ENCODE data around the gene SCYGR6. TPM values are rescaled to one million over a fixed set of nuclear protein-coding genes. Genes with fewer than 3 reads are reported as not detected.
A peak's percentile ranks its signal among the peaks of the same experiment; 100 is the strongest.
"Not testable (repeated sequence)": the region's sequence is repeated elsewhere in the genome, so short reads cannot be mapped to it uniquely, and the experiment has no call there.

The SCYGR6 gene
- total RNA-seq, 4 donors from 2014 or later: not detected

GRCh38 chr2:227766373-227766883 is 41.9 kb upstream of the SCYGR6 start:
- Histone ChIP-seq H3K27me3 (no peaks in the 10 kb centered on the region), H3K4me3 (no peak overlapping the region), H3K4me1 (peaks cover 6% of the 10 kb centered on the region), H3K27ac (no peak overlapping the region), H3K36me3 (no peaks in the 10 kb centered on the region), H3K9me3 (no peaks in the 10 kb centered on the region)
- no peak for TF ChIP-seq EP300 (IDR thresholded peaks at IDR 0.05)
- TF ChIP-seq, protein P1, sequence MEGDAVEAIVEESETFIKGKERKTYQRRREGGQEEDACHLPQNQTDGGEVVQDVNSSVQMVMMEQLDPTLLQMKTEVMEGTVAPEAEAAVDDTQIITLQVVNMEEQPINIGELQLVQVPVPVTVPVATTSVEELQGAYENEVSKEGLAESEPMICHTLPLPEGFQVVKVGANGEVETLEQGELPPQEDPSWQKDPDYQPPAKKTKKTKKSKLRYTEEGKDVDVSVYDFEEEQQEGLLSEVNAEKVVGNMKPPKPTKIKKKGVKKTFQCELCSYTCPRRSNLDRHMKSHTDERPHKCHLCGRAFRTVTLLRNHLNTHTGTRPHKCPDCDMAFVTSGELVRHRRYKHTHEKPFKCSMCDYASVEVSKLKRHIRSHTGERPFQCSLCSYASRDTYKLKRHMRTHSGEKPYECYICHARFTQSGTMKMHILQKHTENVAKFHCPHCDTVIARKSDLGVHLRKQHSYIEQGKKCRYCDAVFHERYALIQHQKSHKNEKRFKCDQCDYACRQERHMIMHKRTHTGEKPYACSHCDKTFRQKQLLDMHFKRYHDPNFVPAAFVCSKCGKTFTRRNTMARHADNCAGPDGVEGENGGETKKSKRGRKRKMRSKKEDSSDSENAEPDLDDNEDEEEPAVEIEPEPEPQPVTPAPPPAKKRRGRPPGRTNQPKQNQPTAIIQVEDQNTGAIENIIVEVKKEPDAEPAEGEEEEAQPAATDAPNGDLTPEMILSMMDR (IDR thresholded peaks at IDR 0.05): peak; percentile 69 to 75
- DNase-seq (ENCODE audit: low spot score in 2 of 2): peak; percentile 83
- 24% methylated on average over 11 of the region's 11 CpGs for WGBS

GRCh38 chr2:227765788-227766372 is 41.3 kb upstream of the SCYGR6 start:
- Histone ChIP-seq H3K27me3 (no peaks in the 10 kb centered on the region), H3K4me3 (no peak overlapping the region), H3K9me3 (no peaks in the 10 kb centered on the region), H3K36me3 (no peaks in the 10 kb centered on the region), H3K27ac (no peak overlapping the region), H3K4me1 (peaks cover 6% of the 10 kb centered on the region)
- peak; percentile 1 for TF ChIP-seq EP300 (IDR thresholded peaks at IDR 0.05)
- TF ChIP-seq, protein P1 (IDR thresholded peaks at IDR 0.05): no peak
- no peak for DNase-seq (ENCODE audit: low spot score in 2 of 2)
- 69% methylated on average over 4 of the region's 4 CpGs for WGBS

DNA sequence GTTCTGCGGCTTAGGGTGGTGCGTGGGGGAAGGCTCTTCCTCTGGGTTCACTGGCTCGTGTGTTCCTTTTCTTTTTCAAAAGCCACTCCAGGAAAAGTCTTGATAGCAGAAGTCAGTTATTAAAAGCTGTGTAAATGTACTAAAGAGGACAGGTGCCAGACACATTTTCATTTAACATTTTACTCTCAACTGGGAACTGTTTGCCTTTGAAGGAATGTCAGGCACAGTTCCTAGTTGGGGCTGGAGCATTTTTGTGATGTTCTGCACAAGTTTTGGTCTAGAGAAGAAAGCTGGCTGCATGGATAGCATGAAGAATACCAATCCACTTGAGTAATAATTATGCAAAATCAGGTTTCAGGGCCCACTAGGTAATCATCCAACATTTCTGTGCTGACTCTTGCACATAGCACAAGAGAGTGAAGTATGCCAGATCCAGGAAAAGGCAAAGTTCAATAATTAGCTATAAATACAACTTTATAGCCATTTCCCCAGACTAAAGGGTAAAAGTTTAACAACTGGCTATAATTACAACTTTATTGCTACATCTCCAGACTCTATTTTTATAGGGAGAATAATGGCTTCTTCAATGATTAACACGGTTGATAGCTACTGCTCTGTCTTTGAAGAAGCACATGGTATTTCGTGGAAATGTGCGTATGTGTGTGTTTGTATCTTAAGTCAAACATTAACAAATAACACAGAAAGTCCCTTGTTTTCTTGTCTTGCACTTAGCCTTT is 37.4 kb upstream of the SCYGR6 start:
- Histone ChIP-seq H3K27ac (no peak overlapping the region), H3K9me3 (no peaks in the 10 kb centered on the region), H3K36me3 (no peaks in the 10 kb centered on the region), H3K4me1 (peaks cover 6% of the 10 kb centered on the region), H3K27me3 (no peaks in the 10 kb centered on the region), H3K4me3 (no peak overlapping the region)
- TF ChIP-seq POLR2AphosphoS5 (IDR thresholded peaks at IDR 0.05) (no peak), POLR2A (IDR thresholded peaks at IDR 0.05) (no peak), EP300 (IDR thresholded peaks at IDR 0.05) (no peak)
- TF ChIP-seq, protein P1 (IDR thresholded peaks at IDR 0.05): no peak
- WGBS: 81% methylated on average over 6 of the region's 6 CpGs
- no peak for DNase-seq (ENCODE audit: low spot score in 2 of 2)

DNA sequence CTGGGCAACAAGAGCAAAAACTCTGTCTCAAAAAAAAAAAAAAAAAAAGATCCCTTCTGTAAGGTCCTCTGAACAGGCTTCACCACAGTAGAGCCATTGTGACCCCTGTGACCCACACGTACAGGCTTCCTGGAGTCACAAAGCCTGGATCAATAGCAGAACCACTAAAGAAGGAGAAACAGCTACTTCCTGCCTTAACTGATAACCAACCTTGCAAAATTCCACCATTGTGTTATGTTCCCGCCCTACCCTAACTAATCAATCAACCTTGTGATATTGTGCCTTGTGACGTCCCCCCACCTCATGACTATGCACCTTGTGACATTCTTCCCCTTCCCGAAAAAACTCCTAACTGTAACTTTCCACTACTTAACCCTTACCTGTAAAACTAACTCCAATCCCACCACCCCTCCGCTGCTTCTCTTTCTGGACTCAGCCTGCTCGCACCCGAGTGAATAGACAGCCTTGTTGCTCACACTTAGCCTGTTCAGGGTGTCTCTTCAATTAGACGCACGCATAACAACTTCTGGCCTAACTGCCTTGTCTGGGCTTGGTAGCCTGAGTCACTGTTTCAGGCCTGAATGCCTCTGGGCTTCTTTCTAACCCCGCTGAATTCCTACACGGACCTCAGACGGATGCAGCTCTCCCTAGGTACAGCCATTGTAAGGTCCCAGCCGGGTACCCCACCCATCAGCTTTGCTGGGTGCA is 35.0 kb upstream of the SCYGR6 start:
- no peaks in the 10 kb centered on the region for H3K36me3 ChIP-seq
- no peaks in the 10 kb centered on the region for H3K9me3 ChIP-seq
- no peaks in the 10 kb centered on the region for H3K4me1 ChIP-seq
- 61% methylated on average over 13 of the region's 13 CpGs for WGBS
- no peak overlapping the region for H3K4me3 ChIP-seq
- DNase-seq (ENCODE audit: low spot score in 2 of 2): no peak
- TF ChIP-seq EP300 (IDR thresholded peaks at IDR 0.05): no peak
- no peak for TF ChIP-seq POLR2AphosphoS5 (IDR thresholded peaks at IDR 0.05)
- TF ChIP-seq POLR2A (IDR thresholded peaks at IDR 0.05): no peak
- TF ChIP-seq, protein P1 (IDR thresholded peaks at IDR 0.05): no peak
- no peaks in the 10 kb centered on the region for H3K27me3 ChIP-seq
- H3K27ac ChIP-seq: no peak overlapping the region

DNA sequence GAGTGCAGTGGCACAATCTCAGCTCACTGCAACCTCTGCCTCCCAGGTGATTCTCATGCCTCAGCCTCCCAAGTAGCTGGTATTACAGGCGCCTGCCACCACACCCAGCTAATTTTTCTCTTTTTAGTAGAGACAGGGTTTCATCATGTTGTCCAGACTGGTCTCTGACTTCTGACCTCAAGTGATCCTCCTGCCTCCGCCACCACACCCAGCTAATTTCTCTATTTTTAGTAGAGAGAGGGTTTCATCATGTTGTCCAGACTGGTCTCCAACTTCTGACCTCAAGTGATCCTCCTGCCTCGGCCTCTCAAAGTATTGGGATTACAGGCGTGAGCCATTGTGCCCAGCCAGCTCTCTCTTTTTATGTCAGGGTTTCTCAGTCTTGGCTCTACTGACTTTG is 31.7 kb upstream of the SCYGR6 start:
- H3K27ac ChIP-seq; DNase-seq (ENCODE audit: low spot score in 2 of 2): not testable (repeated sequence)
- 70% methylated on average over 4 of the region's 4 CpGs for WGBS

More for the DNA sequence above, 31.7 kb upstream of the SCYGR6 start:
- not testable (repeated sequence) for H3K27me3 ChIP-seq, H3K4me1 ChIP-seq, H3K36me3 ChIP-seq, H3K9me3 ChIP-seq, H3K4me3 ChIP-seq
